Activated CD8-positive, alpha-beta T cell treated with anti-CD3 and anti-CD28 coated beads for 36 hours (primary cell): Measurements from ENCODE around the gene CCL15. TPM values are rescaled to one million over a fixed set of nuclear protein-coding genes. Genes with fewer than 3 reads are reported as not detected.

Experiments
- ATAC-seq: fragments of 200-7000 bp; cut with Tn5 transposase; one replicate; pipeline ENCODE4 v1.10.0; 2021; ENCODE audit warnings: mild to moderate bottlenecking, moderate library complexity
- CTCF ChIA-PET: fragments of 350-600 bp; sonication (Branson Sonifier 250); formaldehyde crosslinking; loops from one replicate; lab custom pipeline; 2021; ENCODE audit warnings: antibody characterized with exemption; lab: Charles Lee
- POLR2A ChIA-PET: fragments of 350-600 bp; sonication (Branson Sonifier 250); formaldehyde crosslinking; loops from one replicate; lab custom pipeline; 2021; ENCODE audit warnings: antibody characterized with exemption; lab: Charles Lee
- DNase-seq: peaks from one replicate; pipeline ENCODE4 v3.0.0-alpha.2; 2020
- H3K27ac Mint-ChIP-seq: one replicate; pipeline ENCODE4 v1.8.0; 2021; ENCODE audit warnings: mild to moderate bottlenecking, mixed read lengths
- H3K27me3 Mint-ChIP-seq: one replicate; pipeline ENCODE4 v1.8.0; 2021; ENCODE audit warnings: mixed read lengths
- H3K36me3 Mint-ChIP-seq: one replicate; pipeline ENCODE4 v1.8.0; 2021; ENCODE audit warnings: low read depth, mixed read lengths
- H3K4me1 Mint-ChIP-seq: one replicate; pipeline ENCODE4 v1.8.0; 2021; ENCODE audit warnings: low read depth, mixed read lengths
- H3K4me3 Mint-ChIP-seq: one replicate; pipeline ENCODE4 v1.8.0; 2021; ENCODE audit warnings: mild to moderate bottlenecking, moderate library complexity, mixed read lengths
- H3K9me3 Mint-ChIP-seq: one replicate; pipeline ENCODE4 v1.8.0; 2021; ENCODE audit warnings: mixed read lengths
- intact Hi-C: fragments of 100-400 bp; cut with micrococcal nuclease; formaldehyde crosslinking; loops from one replicate; pipeline ENCODE4 v1.10.0; 2022
- total RNA-seq, 2 experiments: library from RNA; stranded (reverse); gene quantifications; one replicate each; pipeline ENCODE4 v1.2.3, GENCODE V29; 2021
- TF ChIP-seq, protein P1 (sequence below): fragments of 200-600 bp; IDR thresholded peaks from one replicate; pipeline ENCODE4 v1.8.0; 2022; ENCODE audit warnings: antibody characterized with exemption, mild to moderate bottlenecking

Gene CCL15
- total RNA-seq, 2 experiments from 2014 or later, result not detected

DNA sequence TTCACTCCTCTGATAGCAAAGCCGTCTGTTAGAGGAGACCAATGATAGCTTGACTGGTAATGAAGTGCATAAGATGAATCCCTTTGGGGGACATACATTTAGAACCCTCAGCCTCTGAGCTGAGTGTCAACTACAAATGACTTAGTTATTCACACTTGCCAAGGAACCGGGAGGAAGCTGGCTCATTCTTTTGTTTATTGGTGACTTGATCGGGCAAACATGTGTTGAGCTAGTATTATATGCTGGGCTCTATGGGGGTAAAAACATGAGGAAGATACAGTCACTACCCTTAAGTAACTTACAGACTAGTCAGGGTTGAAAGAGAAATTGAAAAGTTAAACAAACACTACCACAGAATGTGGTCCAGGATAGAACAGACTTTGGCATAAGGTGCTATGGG, 23.0 kb downstream of the CCL15 start:
- H3K36me3 Mint-ChIP-seq, result no peaks in the 10 kb centered on the region
- CTCF ChIA-PET, result interaction anchor here (1.9 to 11.8 kb wide), 3 partner anchors 9 to 170 kb away, joined by 4 to 299 read pairs (median 85); no protein-coding TSS in a partner anchor
- H3K27ac Mint-ChIP-seq, result no peak overlapping the region
- peaks cover 8% of the 10 kb centered on the region for H3K4me1 Mint-ChIP-seq
- DNase-seq, result no peak
- no peak overlapping the region for H3K4me3 Mint-ChIP-seq
- intact Hi-C loops, result no loop called here
- POLR2A ChIA-PET, result interaction anchor here (0.6 to 0.8 kb wide), 2 partner anchors 9 to 236 kb away, joined by 3 read pairs; no protein-coding TSS in a partner anchor
- H3K9me3 Mint-ChIP-seq, result no peaks in the 10 kb centered on the region
- H3K27me3 Mint-ChIP-seq, result no peaks in the 10 kb centered on the region
- TF ChIP-seq, protein P1, sequence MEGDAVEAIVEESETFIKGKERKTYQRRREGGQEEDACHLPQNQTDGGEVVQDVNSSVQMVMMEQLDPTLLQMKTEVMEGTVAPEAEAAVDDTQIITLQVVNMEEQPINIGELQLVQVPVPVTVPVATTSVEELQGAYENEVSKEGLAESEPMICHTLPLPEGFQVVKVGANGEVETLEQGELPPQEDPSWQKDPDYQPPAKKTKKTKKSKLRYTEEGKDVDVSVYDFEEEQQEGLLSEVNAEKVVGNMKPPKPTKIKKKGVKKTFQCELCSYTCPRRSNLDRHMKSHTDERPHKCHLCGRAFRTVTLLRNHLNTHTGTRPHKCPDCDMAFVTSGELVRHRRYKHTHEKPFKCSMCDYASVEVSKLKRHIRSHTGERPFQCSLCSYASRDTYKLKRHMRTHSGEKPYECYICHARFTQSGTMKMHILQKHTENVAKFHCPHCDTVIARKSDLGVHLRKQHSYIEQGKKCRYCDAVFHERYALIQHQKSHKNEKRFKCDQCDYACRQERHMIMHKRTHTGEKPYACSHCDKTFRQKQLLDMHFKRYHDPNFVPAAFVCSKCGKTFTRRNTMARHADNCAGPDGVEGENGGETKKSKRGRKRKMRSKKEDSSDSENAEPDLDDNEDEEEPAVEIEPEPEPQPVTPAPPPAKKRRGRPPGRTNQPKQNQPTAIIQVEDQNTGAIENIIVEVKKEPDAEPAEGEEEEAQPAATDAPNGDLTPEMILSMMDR, result no peak
- no peak for ATAC-seq

DNA sequence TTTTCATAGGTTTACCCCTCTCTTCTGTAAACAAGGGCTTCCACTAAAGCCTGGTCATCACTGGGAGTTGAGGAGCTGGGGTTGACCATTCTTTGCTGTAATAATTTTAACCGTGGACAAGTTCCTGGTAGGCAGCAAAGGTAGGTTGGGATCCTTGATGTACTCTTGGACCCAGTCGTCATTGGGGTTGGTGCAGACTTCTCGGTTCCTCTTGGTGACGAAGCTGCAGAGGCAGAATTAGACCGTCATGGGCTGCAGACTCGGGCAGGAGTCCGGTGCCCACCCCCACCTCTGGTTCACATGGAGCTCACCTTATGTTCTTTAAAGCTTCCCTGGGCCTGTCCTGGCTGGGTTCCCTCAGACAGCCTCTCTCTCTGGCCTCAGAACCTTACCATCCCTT, 23.8 kb downstream of the CCL15 start:
- ChIA-PET POLR2A (interaction anchor here (0.8 kb wide), 1 partner anchor 10 kb away, joined by 3 read pairs; no protein-coding TSS in a partner anchor), CTCF (interaction anchor here (1.9 to 11.8 kb wide), 3 partner anchors 8 to 171 kb away, joined by 4 to 299 read pairs (median 85); no protein-coding TSS in a partner anchor)
- TF ChIP-seq, protein P1, result no peak
- peaks cover 8% of the 10 kb centered on the region for H3K4me1 Mint-ChIP-seq
- no peak overlapping the region for H3K27ac Mint-ChIP-seq
- H3K36me3 Mint-ChIP-seq, result no peaks in the 10 kb centered on the region
- no peak overlapping the region for H3K4me3 Mint-ChIP-seq
- no peak for ATAC-seq
- no peaks in the 10 kb centered on the region for H3K9me3 Mint-ChIP-seq
- intact Hi-C loops, result no loop called here
- H3K27me3 Mint-ChIP-seq, result no peaks in the 10 kb centered on the region
- DNase-seq, result no peak

GRCh38 chr17:35973333-35974260, 27.8 kb downstream of the CCL15 start:
- TF ChIP-seq, protein P1, result no peak
- Mint-ChIP-seq H3K36me3 (no peaks in the 10 kb centered on the region), H3K4me3 (no peak overlapping the region), H3K27me3 (no peaks in the 10 kb centered on the region), H3K9me3 (no peaks in the 10 kb centered on the region), H3K4me1 (peaks cover 8% of the 10 kb centered on the region), H3K27ac (peak overlapping the region; percentile 30)
- CTCF ChIA-PET, result interaction anchor here (1.2 to 11.8 kb wide), 4 partner anchors 12 to 175 kb away, joined by 3 to 299 read pairs (median 12); no protein-coding TSS in a partner anchor
- intact Hi-C loops, result loop anchor here (5.0 kb wide), 1 partner anchor 99 kb away; no protein-coding TSS in a partner anchor
- DNase-seq, result no peak
- POLR2A ChIA-PET, result interaction anchor here (1.3 kb wide), 1 partner anchor 99 kb away, joined by 4 read pairs; no protein-coding TSS in a partner anchor
- no peak for ATAC-seq

DNA sequence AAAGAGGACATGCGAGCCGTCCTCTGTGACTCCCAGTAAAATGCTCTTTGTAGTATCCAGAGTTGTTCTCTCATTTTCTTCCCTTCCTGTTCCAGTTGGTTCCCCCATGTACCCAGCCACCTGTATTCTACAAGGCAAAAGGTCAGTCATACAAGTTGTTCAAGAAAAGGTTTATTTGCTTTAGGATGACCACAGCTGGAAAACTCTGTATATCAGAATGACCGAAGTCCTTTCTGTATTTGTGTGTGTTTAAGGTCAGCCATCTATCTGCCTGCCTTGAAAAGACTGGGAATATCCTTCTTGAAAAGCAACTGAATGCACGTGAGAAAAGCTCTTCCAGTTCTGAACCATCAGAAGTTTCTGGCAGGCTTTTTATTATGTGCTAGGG, 28.4 kb downstream of the CCL15 start:
- no peak overlapping the region for H3K27ac Mint-ChIP-seq
- POLR2A ChIA-PET, result interaction anchor here (1.3 kb wide), 1 partner anchor 100 kb away, joined by 4 read pairs; no protein-coding TSS in a partner anchor
- no peaks in the 10 kb centered on the region for H3K9me3 Mint-ChIP-seq
- CTCF ChIA-PET, result interaction anchor here (1.2 to 11.8 kb wide), 4 partner anchors 11 to 175 kb away, joined by 3 to 299 read pairs (median 12); no protein-coding TSS in a partner anchor
- no peaks in the 10 kb centered on the region for H3K27me3 Mint-ChIP-seq
- H3K36me3 Mint-ChIP-seq, result no peaks in the 10 kb centered on the region
- no peak for DNase-seq
- intact Hi-C loops, result loop anchor here (5.0 kb wide), 1 partner anchor 99 kb away; no protein-coding TSS in a partner anchor
- ATAC-seq, result no peak
- TF ChIP-seq, protein P1, result no peak
- H3K4me1 Mint-ChIP-seq, result peaks cover 8% of the 10 kb centered on the region
- no peak overlapping the region for H3K4me3 Mint-ChIP-seq
